Tibial nerve (tissue), 4 donors: ENCODE results near the gene MDN1. TPM values are rescaled to one million over a fixed set of nuclear protein-coding genes. Genes with fewer than 3 reads are reported as not detected.

Experiments
- DNase-seq, 2 donors: peaks; one replicate each; pipeline ENCODE4 v3.0.0-alpha.2; 2019; ENCODE audit warnings: low spot score in 2 of 2
- H3K27ac ChIP-seq, 4 donors: fragments of 200-600 bp; sonication (generic) in 3 of 4; one replicate each; pipeline ENCODE4 v1.5.1; 2017 to 2019; ENCODE audit warnings: mild to moderate bottlenecking in 1 of 4
- H3K27me3 ChIP-seq, 2 donors: fragments of 200-600 bp; sonication (generic) in 1 of 2; one replicate each; pipeline versions ENCODE4 v1.5.1 to v1.6.0; 2017 to 2019
- H3K36me3 ChIP-seq, 3 donors: fragments of 200-600 bp; sonication (generic); one replicate each; pipeline ENCODE4 v1.5.1; 2018 to 2019
- H3K4me1 ChIP-seq, 4 donors: fragments of 200-600 bp; sonication (generic) in 3 of 4; one replicate each; pipeline ENCODE4 v1.5.1; 2017 to 2019
- H3K4me3 ChIP-seq, 4 donors: fragments of 200-600 bp; sonication (generic) in 3 of 4; one replicate each; pipeline ENCODE4 v1.5.1; 2017 to 2019; ENCODE audit warnings: mild to moderate bottlenecking in 1 of 4, moderate library complexity in 1 of 4
- H3K9me3 ChIP-seq, 4 donors: fragments of 200-600 bp; sonication (generic) in 3 of 4; one replicate each; pipeline ENCODE4 v1.5.1; 2017 to 2019
- EP300 ChIP-seq, 2 donors: sonication (generic); formaldehyde crosslinking; IDR thresholded peaks; one replicate each; pipeline ENCODE4 v1.6.1; 2017; ENCODE audit warnings: antibody characterized with exemption in 2 of 2, mild to moderate bottlenecking in 1 of 2
- POLR2A ChIP-seq, 2 donors: fragments of 450-650 bp; IDR thresholded peaks; one replicate each; pipeline ENCODE4 v1.6.1; 2017; ENCODE audit warnings: antibody characterized with exemption in 2 of 2, mild to moderate bottlenecking in 2 of 2, moderate library complexity in 2 of 2
- WGBS, 2 donors: methylation state at CpG; one replicate each; pipeline ENCODE4 v1.1.5; 2018; 5-methylcytosine and 5-hydroxymethylcytosine counted together
- total RNA-seq, 4 donors: library from RNA; depleted of rRNA; stranded (reverse); fragments of >200 nt; gene quantifications; one replicate each; pipeline ENCODE4 v1.1.0, GENCODE V29; 2016
- TF ChIP-seq, protein P1 (sequence below), 5 experiments: fragments of 200-600 bp in 3 of 5; fragments of 450-650 bp in 2 of 5; sonication (generic) in 3 of 5; IDR thresholded peaks; one replicate each; pipeline ENCODE4 v1.5.1; 2016 to 2019; ENCODE audit warnings: antibody characterized with exemption in 5 of 5, mild to moderate bottlenecking in 3 of 5, moderate library complexity in 2 of 5

Gene MDN1
- total RNA-seq, 4 donors from 2014 or later: 29.4 to 46.2 (median 39.8) TPM

DNA sequence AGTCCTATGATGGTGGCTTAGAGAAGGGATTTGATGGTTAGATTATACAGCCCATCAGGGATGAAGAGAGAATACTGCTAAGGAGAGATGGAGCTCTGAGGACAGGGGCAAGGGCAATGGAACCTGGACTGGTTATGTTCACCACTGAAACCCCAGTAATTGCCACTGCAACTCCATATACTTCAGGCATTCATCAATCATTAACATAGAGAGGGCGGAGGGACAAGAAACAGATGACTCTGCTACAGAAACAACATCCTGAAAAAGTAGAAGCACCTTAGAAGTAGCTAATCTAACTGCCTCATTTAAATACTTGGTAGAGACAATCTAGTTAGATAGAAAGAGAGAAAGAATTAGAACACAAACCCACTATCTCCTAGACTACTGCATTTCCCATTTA lies 89.8 kb downstream of the MDN1 start:
- Histone ChIP-seq H3K27me3 (no peaks in the 10 kb centered on the region), H3K4me1 (no peaks in the 10 kb centered on the region), H3K36me3 (peaks cover 0 to 79% (median 7%) of the 10 kb centered on the region in 3 donors), H3K27ac (no peak overlapping the region), H3K4me3 (no peak overlapping the region), H3K9me3 (no peaks in the 10 kb centered on the region)
- DNase-seq: no peak
- WGBS, 2 donors: 88 to 92% methylated on average over 1 of the region's 1 CpG
- TF ChIP-seq POLR2A (IDR thresholded peaks at IDR 0.05) (no peak), EP300 (IDR thresholded peaks at IDR 0.05) (no peak)
- TF ChIP-seq, protein P1, sequence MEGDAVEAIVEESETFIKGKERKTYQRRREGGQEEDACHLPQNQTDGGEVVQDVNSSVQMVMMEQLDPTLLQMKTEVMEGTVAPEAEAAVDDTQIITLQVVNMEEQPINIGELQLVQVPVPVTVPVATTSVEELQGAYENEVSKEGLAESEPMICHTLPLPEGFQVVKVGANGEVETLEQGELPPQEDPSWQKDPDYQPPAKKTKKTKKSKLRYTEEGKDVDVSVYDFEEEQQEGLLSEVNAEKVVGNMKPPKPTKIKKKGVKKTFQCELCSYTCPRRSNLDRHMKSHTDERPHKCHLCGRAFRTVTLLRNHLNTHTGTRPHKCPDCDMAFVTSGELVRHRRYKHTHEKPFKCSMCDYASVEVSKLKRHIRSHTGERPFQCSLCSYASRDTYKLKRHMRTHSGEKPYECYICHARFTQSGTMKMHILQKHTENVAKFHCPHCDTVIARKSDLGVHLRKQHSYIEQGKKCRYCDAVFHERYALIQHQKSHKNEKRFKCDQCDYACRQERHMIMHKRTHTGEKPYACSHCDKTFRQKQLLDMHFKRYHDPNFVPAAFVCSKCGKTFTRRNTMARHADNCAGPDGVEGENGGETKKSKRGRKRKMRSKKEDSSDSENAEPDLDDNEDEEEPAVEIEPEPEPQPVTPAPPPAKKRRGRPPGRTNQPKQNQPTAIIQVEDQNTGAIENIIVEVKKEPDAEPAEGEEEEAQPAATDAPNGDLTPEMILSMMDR (IDR thresholded peaks at IDR 0.05): no peak

DNA sequence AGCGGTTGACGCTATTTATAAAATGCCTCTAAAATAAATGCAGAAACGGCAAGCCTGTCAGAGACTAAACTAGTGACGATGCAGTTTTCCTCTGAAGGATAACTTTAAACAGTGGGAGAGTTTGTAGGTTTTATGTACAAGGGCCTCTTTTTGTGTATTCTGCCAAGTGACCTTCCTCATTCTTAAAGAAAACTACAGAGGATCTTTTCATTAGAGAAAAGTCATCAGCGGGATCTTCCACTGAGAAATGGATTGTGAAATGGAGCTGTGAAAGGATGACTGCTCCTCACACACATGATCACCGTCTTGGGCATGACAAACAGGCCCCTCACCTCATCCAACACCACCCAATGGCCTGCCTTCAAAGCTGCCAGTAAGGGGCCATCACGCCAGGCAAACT lies 92.1 kb downstream of the MDN1 start:
- TF ChIP-seq, protein P1 (IDR thresholded peaks at IDR 0.05): no peak
- TF ChIP-seq POLR2A (IDR thresholded peaks at IDR 0.05): no peak
- no peak for TF ChIP-seq EP300 (IDR thresholded peaks at IDR 0.05)
- no peaks in the 10 kb centered on the region for H3K4me1 ChIP-seq
- no peak overlapping the region for H3K27ac ChIP-seq
- no peaks in the 10 kb centered on the region for H3K27me3 ChIP-seq
- no peak overlapping the region for H3K4me3 ChIP-seq
- H3K36me3 ChIP-seq: peaks cover 0 to 94% (median 10%) of the 10 kb centered on the region in 3 donors
- no peaks in the 10 kb centered on the region for H3K9me3 ChIP-seq
- no peak for DNase-seq
- 65 to 68% methylated on average over 7 of the region's 7 CpGs for WGBS, 2 donors

DNA sequence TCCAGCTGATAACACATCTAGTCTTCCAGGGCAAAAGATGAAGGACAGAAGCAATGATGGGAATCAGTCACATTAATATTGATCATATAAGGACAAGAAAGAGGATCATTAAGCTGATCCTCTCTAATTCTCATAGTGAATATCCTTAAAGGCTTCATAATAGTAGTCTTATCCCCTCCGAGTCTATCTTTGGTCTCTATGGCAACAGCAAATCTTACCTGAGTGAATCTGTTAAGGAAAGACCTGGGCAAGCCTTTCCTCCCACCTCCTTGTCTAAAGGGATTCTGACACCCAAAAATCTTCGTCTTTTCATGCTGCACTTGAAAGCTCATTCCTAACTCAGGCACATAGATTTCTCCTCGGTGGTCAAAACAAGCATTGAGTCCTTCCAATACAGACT lies 94.6 kb downstream of the MDN1 start:
- Histone ChIP-seq H3K9me3 (no peaks in the 10 kb centered on the region), H3K4me1 (no peaks in the 10 kb centered on the region), H3K27me3 (no peaks in the 10 kb centered on the region), H3K27ac (no peak overlapping the region), H3K36me3 (peaks cover 0 to 91% (median 23%) of the 10 kb centered on the region in 3 donors), H3K4me3 (no peak overlapping the region)
- TF ChIP-seq POLR2A (IDR thresholded peaks at IDR 0.05) (no peak), EP300 (IDR thresholded peaks at IDR 0.05) (no peak)
- TF ChIP-seq, protein P1 (IDR thresholded peaks at IDR 0.05): no peak
- WGBS, 2 donors: 90 to 92% methylated on average over 3 of the region's 3 CpGs
- no peak for DNase-seq

DNA sequence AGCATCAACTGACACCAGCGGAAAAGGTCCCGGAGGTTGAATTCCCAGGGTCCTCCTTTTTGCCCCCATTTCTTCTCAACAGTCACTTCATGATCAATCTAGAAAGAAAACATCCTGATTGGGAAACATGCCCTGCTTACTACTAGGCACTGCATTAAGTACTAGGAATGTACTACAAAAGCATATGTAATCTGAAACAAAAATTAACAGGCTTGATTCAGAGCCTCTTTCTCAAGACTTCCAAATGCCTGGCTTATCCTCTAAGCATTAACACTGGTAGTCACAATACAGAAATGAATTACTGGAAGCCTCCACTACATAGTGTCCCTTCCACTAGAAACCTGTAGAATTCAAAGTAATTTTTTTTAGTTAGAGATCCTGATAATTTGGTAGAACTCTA lies 96.5 kb downstream of the MDN1 start:
- no peak for DNase-seq
- Histone ChIP-seq H3K27me3 (no peaks in the 10 kb centered on the region), H3K4me3 (no peak overlapping the region), H3K9me3 (no peaks in the 10 kb centered on the region), H3K36me3 (peaks cover 0 to 88% (median 16%) of the 10 kb centered on the region in 3 donors), H3K27ac (no peak overlapping the region), H3K4me1 (no peaks in the 10 kb centered on the region)
- TF ChIP-seq, protein P1 (IDR thresholded peaks at IDR 0.05): no peak
- TF ChIP-seq EP300 (IDR thresholded peaks at IDR 0.05) (no peak), POLR2A (IDR thresholded peaks at IDR 0.05) (no peak)
- WGBS, 2 donors: 94 to 97% methylated on average over 2 of the region's 2 CpGs

DNA sequence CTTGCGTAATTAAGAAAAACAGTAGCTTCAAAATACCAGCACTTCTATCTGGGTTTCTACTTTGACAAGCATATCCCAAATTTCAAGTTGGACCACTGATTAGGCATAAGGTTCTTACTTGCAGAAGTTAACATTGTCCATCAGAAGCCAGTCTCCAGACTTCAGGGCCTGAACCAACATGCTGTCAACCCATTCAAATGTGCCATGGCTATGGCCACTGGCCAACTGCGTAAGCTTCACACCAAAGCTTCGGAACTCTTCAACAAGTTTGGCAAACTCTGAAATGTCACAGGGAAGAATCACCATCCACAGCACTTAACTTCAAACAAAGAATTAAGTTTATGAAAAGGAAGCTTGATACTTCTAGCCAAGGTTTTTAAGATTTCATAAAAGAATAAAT lies 103.1 kb downstream of the MDN1 start:
- no peak for TF ChIP-seq EP300 (IDR thresholded peaks at IDR 0.05)
- no peak for TF ChIP-seq POLR2A (IDR thresholded peaks at IDR 0.05)
- TF ChIP-seq, protein P1 (IDR thresholded peaks at IDR 0.05): no peak
- WGBS, 2 donors: 84 to 88% methylated on average over 3 of the region's 3 CpGs
- H3K4me1 ChIP-seq: no peaks in the 10 kb centered on the region
- no peak for DNase-seq
- H3K9me3 ChIP-seq: no peaks in the 10 kb centered on the region
- no peaks in the 10 kb centered on the region for H3K27me3 ChIP-seq
- peaks cover 2 to 90% (median 14%) of the 10 kb centered on the region in 3 donors for H3K36me3 ChIP-seq
- no peak overlapping the region for H3K4me3 ChIP-seq
- no peak overlapping the region for H3K27ac ChIP-seq
